Panc1 (cell line): Measurements from ENCODE around the gene CYTL1. TPM values are rescaled to one million over a fixed set of nuclear protein-coding genes. Genes with fewer than 3 reads are reported as not detected.

Source experiments
- ATAC-seq: fragments of 200-7000 bp; cut with Tn5 transposase; 2 replicates; pipeline ENCODE4 v1.9.1; 2020; ENCODE audit warnings: mild to moderate bottlenecking, moderate library complexity
- BruUV-seq: library from RNA; stranded (reverse); fragments of 400-500 nt; replicated peaks from 2 replicates; lab custom pipeline; 2021; lab: Mats Ljungman, UMichigan
- CTCF ChIA-PET: fragments of 300-600 bp; sonication (Branson Sonifier 250); formaldehyde crosslinking; loops from one replicate; lab custom pipeline; 2022; ENCODE audit warnings: antibody characterized with exemption; lab: Charles Lee
- POLR2A ChIA-PET: fragments of 300-600 bp; sonication (Branson Sonifier 250); formaldehyde crosslinking; loops from one replicate; lab custom pipeline; 2022; ENCODE audit warnings: antibody characterized with exemption; lab: Charles Lee
- DNase-seq: peaks from one replicate; pipeline ENCODE4 v3.0.0-alpha.2; 2010; ENCODE audit warnings: low read depth, low spot score
- H3K27ac ChIP-seq: 2 replicates; pipeline ENCODE4 v1.5.1; 2011; ENCODE audit warnings: mild to moderate bottlenecking, low read length, inconsistent platforms
- H3K27me3 ChIP-seq: fragments of 200-500 bp; sonication (Bioruptor generic); 2 replicates; pipeline ENCODE4 v1.6.0; 2014; ENCODE audit warnings: low read length, inconsistent platforms; ENCODE audit not compliant: control insufficient read depth, insufficient read depth
- H3K36me3 ChIP-seq: fragments of 200-500 bp; sonication (Bioruptor generic); 2 replicates; pipeline ENCODE4 v1.5.1; 2014; ENCODE audit warnings: inconsistent platforms, mild to moderate bottlenecking, low read length, moderate library complexity; ENCODE audit not compliant: control insufficient read depth, insufficient read depth
- H3K4me1 ChIP-seq: 2 replicates; pipeline ENCODE4 v1.5.1; 2011; ENCODE audit warnings: inconsistent platforms, mild to moderate bottlenecking, low read length, moderate library complexity; ENCODE audit not compliant: control insufficient read depth, insufficient read depth
- H3K4me3 ChIP-seq, 2 experiments: 2 replicates each; pipeline ENCODE4 v1.5.1; 2011 to 2012; ENCODE audit warnings: low read depth in 2 of 2, low read length in 2 of 2, mild to moderate bottlenecking in 2 of 2, inconsistent platforms in 1 of 2, moderate library complexity in 1 of 2
- H3K9me3 ChIP-seq: fragments of 200-500 bp; sonication (Bioruptor generic); 2 replicates; pipeline ENCODE4 v1.5.1; 2014; ENCODE audit warnings: low read depth, mild to moderate bottlenecking, inconsistent platforms, low read length, moderate library complexity; ENCODE audit not compliant: control insufficient read depth, insufficient read depth
- POLR2AphosphoS5 ChIP-seq: IDR thresholded peaks from 2 replicates; pipeline ENCODE4 v1.6.1; 2012; ENCODE audit warnings: mild to moderate bottlenecking, low read depth, low read length, moderate library complexity
- SIN3A ChIP-seq: IDR thresholded peaks from 2 replicates; pipeline ENCODE4 v1.6.1; 2012; ENCODE audit warnings: low read depth, mild to moderate bottlenecking, low read length, moderate library complexity, borderline replicate concordance; ENCODE audit not compliant: insufficient read depth
- TCF7L2 ChIP-seq: IDR thresholded peaks from 2 replicates; pipeline ENCODE4 v1.6.1; 2011; ENCODE audit warnings: mild to moderate bottlenecking, low read depth, low read length, inconsistent platforms
- in situ Hi-C: cut with HindIII; loops from 2 replicates; pipeline ENCODE4 v1.10.0; 2016; ENCODE audit warnings: low sequenced_read_pairs, low pct_unique_long_range_greater_than_20kb
- intact Hi-C: fragments of 100-400 bp; cut with micrococcal nuclease; formaldehyde crosslinking; loops from one replicate; pipeline ENCODE4 v1.10.0; 2022; ENCODE audit not compliant: unreplicated experiment
- total RNA-seq: library from RNA; stranded (reverse); gene quantifications from one replicate; pipeline ENCODE4 v1.2.1, GENCODE V29; 2021; ENCODE audit not compliant: unreplicated experiment
- TF ChIP-seq, protein P1 (sequence below): fragments of 450-650 bp; IDR thresholded peaks from 2 replicates; pipeline ENCODE4 v1.5.1; 2017; ENCODE audit warnings: mild to moderate bottlenecking
- TF ChIP-seq, protein P2 (sequence below), 2 experiments: IDR thresholded peaks; 2 replicates each; pipeline ENCODE4 v1.6.1; 2011 to 2012; ENCODE audit warnings: low read depth in 2 of 2, control low read depth in 1 of 2, low read length in 1 of 2, mild to moderate bottlenecking in 1 of 2, moderate library complexity in 1 of 2; ENCODE audit not compliant: insufficient read depth in 1 of 2

Gene CYTL1
- total RNA-seq, 1 experiment from 2014 or later = not detected

- CTCF ChIA-PET = no interaction called here
Measured at GRCh38 chr4:4969298-4969697, 50.0 kb downstream of the CYTL1 start.

GRCh38 chr4:4968161-4968725 lies 51.0 kb downstream of the CYTL1 start:
- ATAC-seq (no peak), DNase-seq (no peak)
- in situ Hi-C loops (no loop called here), intact Hi-C loops (no loop called here)
- ChIA-PET POLR2A (no interaction called here), CTCF (no interaction called here)
- TF ChIP-seq, protein P1, sequence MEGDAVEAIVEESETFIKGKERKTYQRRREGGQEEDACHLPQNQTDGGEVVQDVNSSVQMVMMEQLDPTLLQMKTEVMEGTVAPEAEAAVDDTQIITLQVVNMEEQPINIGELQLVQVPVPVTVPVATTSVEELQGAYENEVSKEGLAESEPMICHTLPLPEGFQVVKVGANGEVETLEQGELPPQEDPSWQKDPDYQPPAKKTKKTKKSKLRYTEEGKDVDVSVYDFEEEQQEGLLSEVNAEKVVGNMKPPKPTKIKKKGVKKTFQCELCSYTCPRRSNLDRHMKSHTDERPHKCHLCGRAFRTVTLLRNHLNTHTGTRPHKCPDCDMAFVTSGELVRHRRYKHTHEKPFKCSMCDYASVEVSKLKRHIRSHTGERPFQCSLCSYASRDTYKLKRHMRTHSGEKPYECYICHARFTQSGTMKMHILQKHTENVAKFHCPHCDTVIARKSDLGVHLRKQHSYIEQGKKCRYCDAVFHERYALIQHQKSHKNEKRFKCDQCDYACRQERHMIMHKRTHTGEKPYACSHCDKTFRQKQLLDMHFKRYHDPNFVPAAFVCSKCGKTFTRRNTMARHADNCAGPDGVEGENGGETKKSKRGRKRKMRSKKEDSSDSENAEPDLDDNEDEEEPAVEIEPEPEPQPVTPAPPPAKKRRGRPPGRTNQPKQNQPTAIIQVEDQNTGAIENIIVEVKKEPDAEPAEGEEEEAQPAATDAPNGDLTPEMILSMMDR = no peak
- TF ChIP-seq TCF7L2 = no peak
- TF ChIP-seq POLR2AphosphoS5 = no peak
- TF ChIP-seq, protein P2, sequence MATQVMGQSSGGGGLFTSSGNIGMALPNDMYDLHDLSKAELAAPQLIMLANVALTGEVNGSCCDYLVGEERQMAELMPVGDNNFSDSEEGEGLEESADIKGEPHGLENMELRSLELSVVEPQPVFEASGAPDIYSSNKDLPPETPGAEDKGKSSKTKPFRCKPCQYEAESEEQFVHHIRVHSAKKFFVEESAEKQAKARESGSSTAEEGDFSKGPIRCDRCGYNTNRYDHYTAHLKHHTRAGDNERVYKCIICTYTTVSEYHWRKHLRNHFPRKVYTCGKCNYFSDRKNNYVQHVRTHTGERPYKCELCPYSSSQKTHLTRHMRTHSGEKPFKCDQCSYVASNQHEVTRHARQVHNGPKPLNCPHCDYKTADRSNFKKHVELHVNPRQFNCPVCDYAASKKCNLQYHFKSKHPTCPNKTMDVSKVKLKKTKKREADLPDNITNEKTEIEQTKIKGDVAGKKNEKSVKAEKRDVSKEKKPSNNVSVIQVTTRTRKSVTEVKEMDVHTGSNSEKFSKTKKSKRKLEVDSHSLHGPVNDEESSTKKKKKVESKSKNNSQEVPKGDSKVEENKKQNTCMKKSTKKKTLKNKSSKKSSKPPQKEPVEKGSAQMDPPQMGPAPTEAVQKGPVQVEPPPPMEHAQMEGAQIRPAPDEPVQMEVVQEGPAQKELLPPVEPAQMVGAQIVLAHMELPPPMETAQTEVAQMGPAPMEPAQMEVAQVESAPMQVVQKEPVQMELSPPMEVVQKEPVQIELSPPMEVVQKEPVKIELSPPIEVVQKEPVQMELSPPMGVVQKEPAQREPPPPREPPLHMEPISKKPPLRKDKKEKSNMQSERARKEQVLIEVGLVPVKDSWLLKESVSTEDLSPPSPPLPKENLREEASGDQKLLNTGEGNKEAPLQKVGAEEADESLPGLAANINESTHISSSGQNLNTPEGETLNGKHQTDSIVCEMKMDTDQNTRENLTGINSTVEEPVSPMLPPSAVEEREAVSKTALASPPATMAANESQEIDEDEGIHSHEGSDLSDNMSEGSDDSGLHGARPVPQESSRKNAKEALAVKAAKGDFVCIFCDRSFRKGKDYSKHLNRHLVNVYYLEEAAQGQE (IDR thresholded peaks at IDR 0.05; ENCODE audit: insufficient read depth in 1 of 2, low read depth in 2 of 2, low read length in 1 of 2) = no peak
- TF ChIP-seq SIN3A = no peak
- H3K27ac ChIP-seq = no peak overlapping the region
- 0 out of 2 replicates have a peak, but pooled peaks cover 3% of the 10 kb centered on the region for H3K27me3 ChIP-seq
- peaks cover 3% of the 10 kb centered on the region; the same call in 1 of the 2 replicates for H3K9me3 ChIP-seq
- H3K36me3 ChIP-seq = no peaks in the 10 kb centered on the region
- no peak overlapping the region for H3K4me3 ChIP-seq
- no TSS peak for BruUV-seq
- no peaks in the 10 kb centered on the region for H3K4me1 ChIP-seq

More at GRCh38 chr4:4969298-4969697, 50.0 kb downstream of the CYTL1 start:
- Histone ChIP-seq H3K27me3 (0 out of 2 replicates have a peak, but pooled peaks cover 3% of the 10 kb centered on the region), H3K36me3 (no peaks in the 10 kb centered on the region), H3K4me3 (no peak overlapping the region), H3K9me3 (no peaks in the 10 kb centered on the region), H3K4me1 (no peaks in the 10 kb centered on the region), H3K27ac (no peak overlapping the region)
- DNase-seq = no peak
- intact Hi-C loops = no loop called here
- ATAC-seq = no peak
- TF ChIP-seq, protein P2 (IDR thresholded peaks at IDR 0.05; ENCODE audit: insufficient read depth in 1 of 2, low read depth in 2 of 2, low read length in 1 of 2) = no peak
- TF ChIP-seq SIN3A = no peak
- TF ChIP-seq POLR2AphosphoS5 = no peak
- TF ChIP-seq, protein P1 = no peak
- TF ChIP-seq TCF7L2 = no peak
- in situ Hi-C loops = no loop called here
- POLR2A ChIA-PET = no interaction called here
- no TSS peak for BruUV-seq
